Measurements from ENCODE around the gene CLDN20. TPM values are rescaled to one million over a fixed set of nuclear protein-coding genes. Genes with fewer than 3 reads are reported as not detected.

CLDN20 gene
- total and polyA plus RNA-seq, 2 donors (not counting 3 experiments of a cell fraction or from before 2014, with no cell fraction given) = not detected

DNA sequence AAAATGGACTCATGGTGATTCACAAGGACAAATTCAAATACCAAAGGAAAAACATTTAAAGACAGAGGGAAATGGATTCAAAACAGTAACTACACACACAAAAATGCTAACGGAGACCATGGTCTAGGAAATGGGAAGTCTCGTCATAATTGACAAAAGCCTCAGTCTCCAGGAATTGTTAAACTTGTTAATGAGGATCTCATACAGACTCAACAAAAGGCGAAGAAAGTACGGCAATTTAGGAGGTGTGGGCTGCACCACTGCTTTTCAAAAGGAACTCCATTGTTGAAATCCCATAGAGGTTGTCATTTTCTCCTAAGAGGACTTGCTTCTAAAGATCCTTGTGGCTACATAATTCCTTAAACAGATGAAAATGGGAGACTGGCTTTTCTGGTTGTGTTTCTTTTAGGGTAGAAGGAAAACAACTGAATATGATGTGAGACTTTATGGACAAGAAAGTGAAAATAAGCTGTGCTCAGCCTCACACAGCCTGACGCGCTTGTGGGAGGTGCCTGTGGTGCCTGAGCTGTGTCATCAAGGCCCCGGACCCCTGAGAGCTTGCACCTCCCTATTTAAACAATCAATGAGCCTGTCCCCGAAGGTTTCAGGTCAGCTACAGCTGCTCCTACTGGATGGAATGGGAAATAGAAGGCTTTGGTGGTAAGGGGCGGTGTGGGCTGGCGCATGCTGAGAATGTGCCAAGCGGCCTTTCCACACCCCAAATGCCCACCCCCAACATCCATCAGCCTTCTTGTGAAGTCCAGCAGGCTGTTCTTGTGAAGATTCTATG, 2.5 kb upstream of the CLDN20 start:
- POLR2A ChIA-PET = no interaction called here
- no peak overlapping the region for H3K27ac ChIP-seq (ENCODE audit: insufficient read depth, low read depth, low read length)
- dilution Hi-C loops (cut with MboI; ENCODE audit: extremely low pct_ligation_motif_present, low sequenced_read_pairs) = no loop called here
- H3K9me1 ChIP-seq (replicated peaks; ENCODE audit: control insufficient read depth, extremely low read depth, insufficient read depth, low read length) = no peaks in the 10 kb centered on the region
- no TSS peak for BruUV-seq (replicated peaks)
- H3K27me3 ChIP-seq (ENCODE audit: control insufficient read depth in 2 of 2, insufficient read depth in 2 of 2, low read length in 2 of 2) = no peaks in the 10 kb centered on the region
- no peak overlapping the region for H3K9ac ChIP-seq (replicated peaks; ENCODE audit: extremely low read depth, insufficient read depth, low read length)
- H3K4me3 ChIP-seq (replicated peaks in 1 of 3; ENCODE audit: insufficient read depth in 1 of 3, low read depth in 1 of 3, low read length in 3 of 3) = no peak overlapping the region
- H3K4me2 ChIP-seq (ENCODE audit: insufficient read depth, low read length) = no peak overlapping the region
- no peak overlapping the region for H2AFZ ChIP-seq (ENCODE audit: low read depth, low read length)
- TF ChIP-seq, protein P1, sequence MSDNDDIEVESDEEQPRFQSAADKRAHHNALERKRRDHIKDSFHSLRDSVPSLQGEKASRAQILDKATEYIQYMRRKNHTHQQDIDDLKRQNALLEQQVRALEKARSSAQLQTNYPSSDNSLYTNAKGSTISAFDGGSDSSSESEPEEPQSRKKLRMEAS (IDR thresholded peaks at IDR 0.05; ENCODE audit: insufficient read depth, insufficient read length) = no peak
- no peak for TF ChIP-seq GATA2 (IDR thresholded peaks at IDR 0.05; ENCODE audit: insufficient read depth, insufficient read length, low read depth, low read length)
- peaks cover 5% of the 10 kb centered on the region for H3K79me2 ChIP-seq (ENCODE audit: control insufficient read depth, insufficient read depth, low read length)
- CTCF ChIA-PET = interaction anchor here (0.7 to 0.9 kb wide), 3 partner anchors 13 to 586 kb away, joined by 3 read pairs; no protein-coding TSS in a partner anchor
- H4K20me1 ChIP-seq (replicated peaks; ENCODE audit: control insufficient read depth, extremely low read depth, insufficient read depth, low read length) = no peaks in the 10 kb centered on the region
- intact Hi-C loops (cut with micrococcal nuclease) = no loop called here
- peaks cover 7% of the 10 kb centered on the region for H3K4me1 ChIP-seq (ENCODE audit: control insufficient read depth, extremely low read depth, insufficient read depth, low read length)
- FAIRE-seq (no peak), DNase-seq (ENCODE audit: low read depth, low spot score) (no peak)
- H3K9me3 ChIP-seq (replicated peaks; ENCODE audit: control insufficient read depth, insufficient read depth, low read length) = no peaks in the 10 kb centered on the region
- H3K36me3 ChIP-seq (ENCODE audit: control insufficient read depth in 2 of 2, extremely low read depth in 1 of 2, insufficient read depth in 2 of 2, low read length in 2 of 2) = peaks cover 9 to 26% of the 10 kb centered on the region in 2 experiments

DNA sequence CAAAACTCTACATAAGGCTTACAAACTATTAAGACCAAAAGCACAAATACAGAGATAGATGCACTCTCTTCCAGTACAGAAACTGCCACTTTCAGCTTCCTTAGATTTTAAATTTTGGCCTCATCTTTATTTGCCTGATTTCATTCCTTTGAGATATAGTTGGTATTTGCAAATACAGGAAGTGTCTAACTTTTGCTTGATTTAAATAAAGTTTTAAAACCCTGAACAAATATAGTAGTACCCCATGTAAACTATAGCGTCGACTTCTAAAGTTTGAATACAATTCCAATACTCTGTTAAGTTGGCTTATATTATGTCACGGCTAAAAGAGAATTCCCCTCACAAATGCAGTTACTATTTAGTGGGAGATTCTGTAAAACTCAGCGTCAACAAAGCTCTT, 1.2 kb upstream of the CLDN20 start:
- peaks cover 7% of the 10 kb centered on the region for H3K4me1 ChIP-seq (ENCODE audit: control insufficient read depth, extremely low read depth, insufficient read depth, low read length)
- H4K20me1 ChIP-seq (replicated peaks; ENCODE audit: control insufficient read depth, extremely low read depth, insufficient read depth, low read length) = no peaks in the 10 kb centered on the region
- no peak overlapping the region for H3K4me2 ChIP-seq (ENCODE audit: insufficient read depth, low read length)
- TF ChIP-seq GATA2 (IDR thresholded peaks at IDR 0.05; ENCODE audit: insufficient read depth, insufficient read length, low read depth, low read length) (no peak), EZH2 (IDR thresholded peaks at IDR 0.05; ENCODE audit: borderline replicate concordance, low read depth, low read length, severe bottlenecking) (no peak), POLR2AphosphoS5 (IDR thresholded peaks at IDR 0.05; ENCODE audit: insufficient read depth, low read depth, low read length) (no peak), POLR2A (IDR thresholded peaks at IDR 0.05; ENCODE audit: low read depth, low read length) (no peak), MYC (IDR thresholded peaks at IDR 0.05; ENCODE audit: low read depth, low read length) (no peak), FOS (IDR thresholded peaks at IDR 0.05; ENCODE audit: borderline replicate concordance, insufficient read depth, low read length) (no peak), JUN (IDR thresholded peaks at IDR 0.05; ENCODE audit: borderline replicate concordance, insufficient read depth, insufficient read length, low read depth) (no peak)
- TF ChIP-seq, protein P1 (IDR thresholded peaks at IDR 0.05; ENCODE audit: insufficient read depth, insufficient read length) = no peak
- TF ChIP-seq, protein P2, sequence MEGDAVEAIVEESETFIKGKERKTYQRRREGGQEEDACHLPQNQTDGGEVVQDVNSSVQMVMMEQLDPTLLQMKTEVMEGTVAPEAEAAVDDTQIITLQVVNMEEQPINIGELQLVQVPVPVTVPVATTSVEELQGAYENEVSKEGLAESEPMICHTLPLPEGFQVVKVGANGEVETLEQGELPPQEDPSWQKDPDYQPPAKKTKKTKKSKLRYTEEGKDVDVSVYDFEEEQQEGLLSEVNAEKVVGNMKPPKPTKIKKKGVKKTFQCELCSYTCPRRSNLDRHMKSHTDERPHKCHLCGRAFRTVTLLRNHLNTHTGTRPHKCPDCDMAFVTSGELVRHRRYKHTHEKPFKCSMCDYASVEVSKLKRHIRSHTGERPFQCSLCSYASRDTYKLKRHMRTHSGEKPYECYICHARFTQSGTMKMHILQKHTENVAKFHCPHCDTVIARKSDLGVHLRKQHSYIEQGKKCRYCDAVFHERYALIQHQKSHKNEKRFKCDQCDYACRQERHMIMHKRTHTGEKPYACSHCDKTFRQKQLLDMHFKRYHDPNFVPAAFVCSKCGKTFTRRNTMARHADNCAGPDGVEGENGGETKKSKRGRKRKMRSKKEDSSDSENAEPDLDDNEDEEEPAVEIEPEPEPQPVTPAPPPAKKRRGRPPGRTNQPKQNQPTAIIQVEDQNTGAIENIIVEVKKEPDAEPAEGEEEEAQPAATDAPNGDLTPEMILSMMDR (IDR thresholded peaks at IDR 0.05; ENCODE audit: extremely low read depth in 1 of 2, insufficient read depth in 1 of 2, low read depth in 1 of 2, low read length in 2 of 2) = no peak
- no peak overlapping the region for H2AFZ ChIP-seq (ENCODE audit: low read depth, low read length)
- CTCF ChIA-PET = interaction anchor here (1.2 kb wide), 1 partner anchor 12 kb away, joined by 3 read pairs; no protein-coding TSS in a partner anchor
- no peak for FAIRE-seq
- no peaks in the 10 kb centered on the region for H3K27me3 ChIP-seq (ENCODE audit: control insufficient read depth in 2 of 2, insufficient read depth in 2 of 2, low read length in 2 of 2)
- H3K9me1 ChIP-seq (replicated peaks; ENCODE audit: control insufficient read depth, extremely low read depth, insufficient read depth, low read length) = no peaks in the 10 kb centered on the region
- no peak overlapping the region for H3K9ac ChIP-seq (replicated peaks; ENCODE audit: extremely low read depth, insufficient read depth, low read length)
- POLR2A ChIA-PET = no interaction called here
- no peak overlapping the region for H3K4me3 ChIP-seq (replicated peaks in 1 of 3; ENCODE audit: insufficient read depth in 1 of 3, low read depth in 1 of 3, low read length in 3 of 3)
- no peaks in the 10 kb centered on the region for H3K9me3 ChIP-seq (replicated peaks; ENCODE audit: control insufficient read depth, insufficient read depth, low read length)
- dilution Hi-C loops (cut with MboI; ENCODE audit: extremely low pct_ligation_motif_present, low sequenced_read_pairs) = no loop called here
- BruUV-seq (replicated peaks) = no TSS peak
- peaks cover 6% of the 10 kb centered on the region for H3K79me2 ChIP-seq (ENCODE audit: control insufficient read depth, insufficient read depth, low read length)
- H3K27ac ChIP-seq (ENCODE audit: insufficient read depth, low read depth, low read length) = no peak overlapping the region
- H3K36me3 ChIP-seq (ENCODE audit: control insufficient read depth in 2 of 2, extremely low read depth in 1 of 2, insufficient read depth in 2 of 2, low read length in 2 of 2) = peaks cover 4 to 21% of the 10 kb centered on the region in 2 experiments
- intact Hi-C loops (cut with micrococcal nuclease) = no loop called here
- DNase-seq (ENCODE audit: low read depth, low spot score) = no peak

Data from endothelial cell of umbilical vein (primary cell).